Natural killer cell treated with Interleukin-12 subunit alpha and Interleukin-12 subunit beta and Interleukin-15 and Interleukin-18, amount 100 ng/mL, for 72 hours (primary cell): Measurements from ENCODE around the gene MAP3K7CL. TPM values are rescaled to one million over a fixed set of nuclear protein-coding genes. Genes with fewer than 3 reads are reported as not detected.
A peak's percentile ranks its signal among the peaks of the same experiment; 100 is the strongest.

ENCODE experiments used
- ATAC-seq, 2 donors: fragments of 150-1000 bp; cut with Tn5 transposase in 1 of 2; sonication (Bioruptor Pico), chemical (Tn5 transposase) in 1 of 2; 2 replicates each; pipeline ENCODE4 v1.10.0; 2021
- DNase-seq: peaks from one replicate; pipeline ENCODE4 v3.0.0; 2022; ENCODE audit warnings: low spot score
- H3K27ac Mint-ChIP-seq, 2 donors: 1 replicate in 1 of 2; 2 replicates in 1 of 2; pipeline ENCODE4 v1.8.0; 2022; ENCODE audit warnings: mixed read lengths in 2 of 2, mild to moderate bottlenecking in 1 of 2, moderate library complexity in 1 of 2
- H3K27me3 Mint-ChIP-seq, 2 donors: 1 replicate in 1 of 2; 2 replicates in 1 of 2; pipeline ENCODE4 v1.8.0; 2022; ENCODE audit warnings: mixed read lengths in 2 of 2
- H3K36me3 Mint-ChIP-seq: one replicate; pipeline ENCODE4 v1.8.0; 2022; ENCODE audit warnings: mixed read lengths
- H3K4me1 Mint-ChIP-seq, 2 donors: 1 replicate in 1 of 2; 2 replicates in 1 of 2; pipeline ENCODE4 v1.8.0; 2022; ENCODE audit warnings: low read depth in 2 of 2, mixed read lengths in 2 of 2, mild to moderate bottlenecking in 1 of 2
- H3K4me3 Mint-ChIP-seq: one replicate; pipeline ENCODE4 v1.8.0; 2022; ENCODE audit warnings: mixed read lengths
- H3K9me3 Mint-ChIP-seq: 2 replicates; pipeline ENCODE4 v1.8.0; 2022; ENCODE audit warnings: mixed read lengths
- total RNA-seq, 2 donors: library from RNA; stranded (reverse); gene quantifications; one replicate each; pipeline ENCODE4 v1.2.3, GENCODE V29; 2022

MAP3K7CL gene
- total RNA-seq, 2 donors from 2014 or later = 2.4 to 6.1 TPM

GRCh38 chr21:29114765-29115500 lies 15.5 kb upstream of the MAP3K7CL start:
- Mint-ChIP-seq H3K27ac (no peak overlapping the region), H3K4me1 (no peaks in the 10 kb centered on the region), H3K9me3 (no peaks in the 10 kb centered on the region), H3K36me3 (no peaks in the 10 kb centered on the region), H3K27me3 (no peaks in the 10 kb centered on the region), H3K4me3 (no peak overlapping the region)
- ATAC-seq (no peak), DNase-seq (no peak)

- Mint-ChIP-seq H3K4me1 (no peaks in the 10 kb centered on the region), H3K4me3 (no peak overlapping the region), H3K9me3 (no peaks in the 10 kb centered on the region), H3K27me3 (no peaks in the 10 kb centered on the region), H3K36me3 (no peaks in the 10 kb centered on the region), H3K27ac (no peak overlapping the region)
- no peak for ATAC-seq
- no peak for DNase-seq
Observed at GRCh38 chr21:29115899-29116298, 14.5 kb upstream of the MAP3K7CL start.

GRCh38 chr21:29117372-29117955 lies 13.0 kb upstream of the MAP3K7CL start:
- DNase-seq (no peak), ATAC-seq (no peak)
- Mint-ChIP-seq H3K27ac (no peak overlapping the region), H3K4me3 (no peak overlapping the region), H3K27me3 (no peaks in the 10 kb centered on the region), H3K36me3 (no peaks in the 10 kb centered on the region), H3K4me1 (no peaks in the 10 kb centered on the region), H3K9me3 (no peaks in the 10 kb centered on the region)

GRCh38 chr21:29121759-29122158 lies 8.7 kb upstream of the MAP3K7CL start:
- no peaks in the 10 kb centered on the region for H3K9me3 Mint-ChIP-seq
- no peaks in the 10 kb centered on the region for H3K27me3 Mint-ChIP-seq
- no peak overlapping the region for H3K27ac Mint-ChIP-seq
- no peaks in the 10 kb centered on the region for H3K4me1 Mint-ChIP-seq
- DNase-seq (no peak), ATAC-seq (no peak)
- H3K36me3 Mint-ChIP-seq = no peaks in the 10 kb centered on the region
- no peak overlapping the region for H3K4me3 Mint-ChIP-seq

- H3K4me1 Mint-ChIP-seq = no peaks in the 10 kb centered on the region
- H3K9me3 Mint-ChIP-seq = no peaks in the 10 kb centered on the region
- H3K36me3 Mint-ChIP-seq = no peaks in the 10 kb centered on the region
- no peak overlapping the region for H3K4me3 Mint-ChIP-seq
- DNase-seq = no peak
- no peak overlapping the region for H3K27ac Mint-ChIP-seq
- ATAC-seq = no peak
- no peaks in the 10 kb centered on the region for H3K27me3 Mint-ChIP-seq
Observed at GRCh38 chr21:29124645-29125044, 5.8 kb upstream of the MAP3K7CL start.

GRCh38 chr21:29125191-29125590 lies 5.3 kb upstream of the MAP3K7CL start:
- no peaks in the 10 kb centered on the region for H3K4me1 Mint-ChIP-seq
- no peak overlapping the region for H3K4me3 Mint-ChIP-seq
- ATAC-seq = peak in 1 of 2 donors; percentile 41
- no peaks in the 10 kb centered on the region for H3K27me3 Mint-ChIP-seq
- no peak for DNase-seq
- no peaks in the 10 kb centered on the region for H3K36me3 Mint-ChIP-seq
- H3K27ac Mint-ChIP-seq = no peak overlapping the region
- no peaks in the 10 kb centered on the region for H3K9me3 Mint-ChIP-seq

GRCh38 chr21:29125979-29126378 lies 4.5 kb upstream of the MAP3K7CL start:
- ATAC-seq = no peak
- no peaks in the 10 kb centered on the region for H3K9me3 Mint-ChIP-seq
- H3K36me3 Mint-ChIP-seq = no peaks in the 10 kb centered on the region
- no peak overlapping the region for H3K4me3 Mint-ChIP-seq
- DNase-seq = no peak
- no peaks in the 10 kb centered on the region for H3K4me1 Mint-ChIP-seq
- H3K27ac Mint-ChIP-seq = no peak overlapping the region
- H3K27me3 Mint-ChIP-seq = no peaks in the 10 kb centered on the region

GRCh38 chr21:29133241-29133640 lies 2.8 kb downstream of the MAP3K7CL start:
- H3K4me1 Mint-ChIP-seq = no peaks in the 10 kb centered on the region
- no peaks in the 10 kb centered on the region for H3K9me3 Mint-ChIP-seq
- H3K36me3 Mint-ChIP-seq = no peaks in the 10 kb centered on the region
- peaks cover 0 to 2% of the 10 kb centered on the region in 2 donors for H3K27me3 Mint-ChIP-seq
- no peak overlapping the region for H3K27ac Mint-ChIP-seq
- no peak overlapping the region for H3K4me3 Mint-ChIP-seq
- DNase-seq (no peak), ATAC-seq (no peak)

- no peak overlapping the region for H3K27ac Mint-ChIP-seq
- H3K9me3 Mint-ChIP-seq = no peaks in the 10 kb centered on the region
- H3K4me3 Mint-ChIP-seq = no peak overlapping the region
- no peaks in the 10 kb centered on the region for H3K4me1 Mint-ChIP-seq
- ATAC-seq (no peak), DNase-seq (no peak)
- H3K36me3 Mint-ChIP-seq = no peaks in the 10 kb centered on the region
- H3K27me3 Mint-ChIP-seq = peaks cover 0 to 2% of the 10 kb centered on the region in 2 donors
Observed at GRCh38 chr21:29133796-29134195, 3.4 kb downstream of the MAP3K7CL start.

- Mint-ChIP-seq H3K36me3 (no peaks in the 10 kb centered on the region), H3K27ac (no peak overlapping the region)
- DNase-seq = no peak
Observed at GRCh38 chr21:29135481-29135880, 5.0 kb downstream of the MAP3K7CL start.

GRCh38 chr21:29136033-29136432 lies 5.6 kb downstream of the MAP3K7CL start:
- Mint-ChIP-seq H3K27ac (no peak overlapping the region), H3K36me3 (no peaks in the 10 kb centered on the region), H3K4me3 (no peak overlapping the region), H3K4me1 (no peaks in the 10 kb centered on the region), H3K9me3 (no peaks in the 10 kb centered on the region), H3K27me3 (peaks cover 0 to 2% of the 10 kb centered on the region in 2 donors)
- DNase-seq = no peak
- no peak for ATAC-seq

More at GRCh38 chr21:29135481-29135880, 5.0 kb downstream of the MAP3K7CL start:
- H3K9me3 Mint-ChIP-seq = no peaks in the 10 kb centered on the region
- no peaks in the 10 kb centered on the region for H3K4me1 Mint-ChIP-seq
- H3K4me3 Mint-ChIP-seq = no peak overlapping the region
- H3K27me3 Mint-ChIP-seq = peaks cover 0 to 2% of the 10 kb centered on the region in 2 donors
- no peak for ATAC-seq

- DNase-seq = no peak
- Mint-ChIP-seq H3K4me3 (no peak overlapping the region), H3K4me1 (peaks cover 0 to 18% of the 10 kb centered on the region in 2 donors), H3K27ac (no peak overlapping the region), H3K9me3 (no peaks in the 10 kb centered on the region), H3K27me3 (no peaks in the 10 kb centered on the region), H3K36me3 (no peaks in the 10 kb centered on the region)
- ATAC-seq = no peak
Observed at GRCh38 chr21:29144736-29145353, 14.4 kb downstream of the MAP3K7CL start.

- ATAC-seq (no peak), DNase-seq (no peak)
- Mint-ChIP-seq H3K4me1 (peaks cover 0 to 18% of the 10 kb centered on the region in 2 donors), H3K27ac (no peak overlapping the region), H3K36me3 (no peaks in the 10 kb centered on the region), H3K9me3 (no peaks in the 10 kb centered on the region), H3K4me3 (no peak overlapping the region), H3K27me3 (no peaks in the 10 kb centered on the region)
Observed at GRCh38 chr21:29145354-29145782, 14.9 kb downstream of the MAP3K7CL start.

GRCh38 chr21:29145852-29146453 lies 15.5 kb downstream of the MAP3K7CL start:
- Mint-ChIP-seq H3K4me1 (peaks cover 0 to 18% of the 10 kb centered on the region in 2 donors), H3K36me3 (no peaks in the 10 kb centered on the region), H3K27ac (no peak overlapping the region), H3K4me3 (no peak overlapping the region), H3K27me3 (no peaks in the 10 kb centered on the region), H3K9me3 (no peaks in the 10 kb centered on the region)
- DNase-seq = no peak
- no peak for ATAC-seq
